ENCODE results near the gene FMNL2. TPM values are rescaled to one million over a fixed set of nuclear protein-coding genes. Genes with fewer than 3 reads are reported as not detected.

Gene FMNL2
- total RNA-seq, 4 donors from 2014 or later: 23.5 to 28.0 (median 23.8) TPM

- no peak for DNase-seq (ENCODE audit: extremely low spot score)
- Histone ChIP-seq H3K4me1 (peaks cover 0 to 6% (median 3%) of the 10 kb centered on the region in 4 donors), H3K27me3 (no peaks in the 10 kb centered on the region), H3K4me3 (no peak overlapping the region), H3K9me3 (no peaks in the 10 kb centered on the region), H3K27ac (replicated peaks in 1 of 4) (no peak overlapping the region), H3K36me3 (peaks cover 21 to 84% (median 53%) of the 10 kb centered on the region in 4 donors)
- 89% methylated on average over 5 of the region's 7 CpGs for WGBS
- TF ChIP-seq POLR2A (IDR thresholded peaks at IDR 0.05; ENCODE audit: low read depth): no peak
- no peak for TF ChIP-seq CTCF (IDR thresholded peaks at IDR 0.05)
- TF ChIP-seq POLR2AphosphoS5 (IDR thresholded peaks at IDR 0.05): no peak
- TF ChIP-seq EP300 (IDR thresholded peaks at IDR 0.05): no peak
- intact Hi-C loops (cut with DNase I): loop anchor here (5.0 to 10.0 kb wide), 2 partner anchors 300 to 602 kb away; partner anchors contain the start of gene FMNL2
Measured at GRCh38 chr2:152637251-152637650, 302.3 kb downstream of the FMNL2 start.

- no peak overlapping the region for H3K4me3 ChIP-seq
- H3K27me3 ChIP-seq: no peaks in the 10 kb centered on the region
- peaks cover 21 to 83% (median 54%) of the 10 kb centered on the region in 4 donors for H3K36me3 ChIP-seq
- H3K27ac ChIP-seq (replicated peaks in 1 of 4): no peak overlapping the region
- 91% methylated on average over 2 of the region's 2 CpGs for WGBS
- no peak for DNase-seq (ENCODE audit: extremely low spot score)
- no peak for TF ChIP-seq CTCF (IDR thresholded peaks at IDR 0.05)
- TF ChIP-seq POLR2A (IDR thresholded peaks at IDR 0.05; ENCODE audit: low read depth): no peak
- no peak for TF ChIP-seq POLR2AphosphoS5 (IDR thresholded peaks at IDR 0.05)
- TF ChIP-seq EP300 (IDR thresholded peaks at IDR 0.05): no peak
- intact Hi-C loops (cut with DNase I): loop anchor here (5.0 to 10.0 kb wide), 2 partner anchors 301 to 603 kb away; partner anchors contain the start of gene FMNL2
- no peaks in the 10 kb centered on the region for H3K9me3 ChIP-seq
- H3K4me1 ChIP-seq: peaks cover 0 to 6% (median 3%) of the 10 kb centered on the region in 4 donors
Measured at GRCh38 chr2:152638056-152638455, 303.1 kb downstream of the FMNL2 start.

GRCh38 chr2:152638590-152638989, 303.6 kb downstream of the FMNL2 start:
- intact Hi-C loops (cut with DNase I): loop anchor here (5.0 to 10.0 kb wide), 2 partner anchors 301 to 604 kb away; partner anchors contain the start of gene FMNL2
- H3K27ac ChIP-seq (replicated peaks in 1 of 4): no peak overlapping the region
- no peak for TF ChIP-seq EP300 (IDR thresholded peaks at IDR 0.05)
- no peak for TF ChIP-seq CTCF (IDR thresholded peaks at IDR 0.05)
- no peak for TF ChIP-seq POLR2A (IDR thresholded peaks at IDR 0.05; ENCODE audit: low read depth)
- TF ChIP-seq POLR2AphosphoS5 (IDR thresholded peaks at IDR 0.05): no peak
- peaks cover 0 to 6% (median 3%) of the 10 kb centered on the region in 4 donors for H3K4me1 ChIP-seq
- DNase-seq (ENCODE audit: extremely low spot score): no peak
- 79% methylated on average over 8 of the region's 8 CpGs for WGBS
- no peaks in the 10 kb centered on the region for H3K27me3 ChIP-seq
- H3K9me3 ChIP-seq: no peaks in the 10 kb centered on the region
- peaks cover 21 to 83% (median 56%) of the 10 kb centered on the region in 4 donors for H3K36me3 ChIP-seq
- H3K4me3 ChIP-seq: no peak overlapping the region

GRCh38 chr2:152644189-152644873, 309.4 kb downstream of the FMNL2 start:
- H3K4me3 ChIP-seq: no peak overlapping the region
- H3K36me3 ChIP-seq: peaks cover 16 to 62% (median 41%) of the 10 kb centered on the region in 4 donors
- H3K27ac ChIP-seq (replicated peaks in 1 of 4): no peak overlapping the region
- intact Hi-C loops (cut with DNase I): no loop called here
- TF ChIP-seq POLR2AphosphoS5 (IDR thresholded peaks at IDR 0.05) (no peak), EP300 (IDR thresholded peaks at IDR 0.05) (no peak), POLR2A (IDR thresholded peaks at IDR 0.05; ENCODE audit: low read depth) (no peak), CTCF (IDR thresholded peaks at IDR 0.05) (no peak)
- peaks cover 12 to 25% (median 25%) of the 10 kb centered on the region in 4 donors for H3K4me1 ChIP-seq
- H3K27me3 ChIP-seq: no peaks in the 10 kb centered on the region
- H3K9me3 ChIP-seq: no peaks in the 10 kb centered on the region
- no peak for DNase-seq (ENCODE audit: extremely low spot score)
- 91% methylated on average over 6 of the region's 6 CpGs for WGBS

All from esophagus muscularis mucosa (tissue), 4 donors.